ENCODE data around the gene CACNB4. TPM values are rescaled to one million over a fixed set of nuclear protein-coding genes. Genes with fewer than 3 reads are reported as not detected.
A peak's percentile ranks its signal among the peaks of the same experiment; 100 is the strongest.

The CACNB4 gene
- polyA plus RNA-seq, 1 of the 3 experiments (the other 2 are of a cell fraction): 0.18 TPM

GRCh38 chr2:151999053-151999452, 99.8 kb downstream of the CACNB4 start:
- H3K27ac ChIP-seq (ENCODE audit: low read depth in 2 of 2, low read length in 1 of 2): no peak overlapping the region
- peak; percentile 72 for DNase-seq
- POLR2A ChIA-PET: no interaction called here

More at GRCh38 chr2:151999053-151999452, 99.8 kb downstream of the CACNB4 start:
- CTCF ChIA-PET: interaction anchor here (0.5 to 3.4 kb wide), 26 partner anchors 8 to 472 kb away, joined by 3 to 29 read pairs (median 4); no protein-coding TSS in a partner anchor
- H3K36me3 ChIP-seq (replicated peaks in 1 of 2; ENCODE audit: control insufficient read depth in 1 of 2, insufficient read depth in 2 of 2, low read length in 1 of 2): no peaks in the 10 kb centered on the region
- H3K4me2 ChIP-seq: no peak overlapping the region
- no peaks in the 10 kb centered on the region for H3K9me3 ChIP-seq
- no peak overlapping the region for H3K9ac ChIP-seq
- TF ChIP-seq POLR2AphosphoS5 (IDR thresholded peaks at IDR 0.05; ENCODE audit: low read depth, low read length) (no peak), ELF1 (IDR thresholded peaks at IDR 0.05) (no peak), PBX3 (IDR thresholded peaks at IDR 0.05) (peak; percentile 56), RFX5 (IDR thresholded peaks at IDR 0.05; ENCODE audit: low read length) (no peak), MXI1 (IDR thresholded peaks at IDR 0.05; ENCODE audit: low read depth, low read length) (no peak), YY1 (IDR thresholded peaks at IDR 0.05; ENCODE audit: low read depth) (no peak), RAD21 (IDR thresholded peaks at IDR 0.05; ENCODE audit: low read length) (peak; percentile 64), CHD2 (IDR thresholded peaks at IDR 0.05; ENCODE audit: low read length, partially characterized antibody) (no peak), RCOR1 (IDR thresholded peaks at IDR 0.05; ENCODE audit: low read length) (no peak), GABPA (IDR thresholded peaks at IDR 0.05; ENCODE audit: low read depth) (no peak), EP300 (IDR thresholded peaks at IDR 0.05; ENCODE audit: borderline replicate concordance in 1 of 2, low read depth in 1 of 2, low read length in 1 of 2) (no peak), SMC3 (IDR thresholded peaks at IDR 0.05; ENCODE audit: low read depth, low read length) (peak; percentile 50), MAX (IDR thresholded peaks at IDR 0.05; ENCODE audit: low read depth) (no peak), CTCF (IDR thresholded peaks at IDR 0.05) (peak; percentile 85), GATA2 (CRISPR knock-in tag; IDR thresholded peaks at IDR 0.05) (no peak), NRF1 (IDR thresholded peaks at IDR 0.05; ENCODE audit: low read depth, low read length) (no peak), SIN3A (IDR thresholded peaks at IDR 0.05; ENCODE audit: borderline replicate concordance, low read depth, low read length) (no peak), TAF1 (IDR thresholded peaks at IDR 0.05; ENCODE audit: borderline replicate concordance, low read depth, low read length) (no peak), MEF2A (IDR thresholded peaks at IDR 0.05; ENCODE audit: borderline replicate concordance, low read depth) (no peak), IRF3 (IDR thresholded peaks at IDR 0.05; ENCODE audit: low read depth, low read length) (no peak), FOSL2 (IDR thresholded peaks at IDR 0.05; ENCODE audit: borderline replicate concordance, low read depth) (no peak), EZH2phosphoT487 (IDR thresholded peaks at IDR 0.05; ENCODE audit: borderline replicate concordance, low read depth) (no peak), USF2 (IDR thresholded peaks at IDR 0.05; ENCODE audit: borderline replicate concordance, low read depth, low read length) (no peak)
- 16% methylated on average over 6 of the region's 6 CpGs for WGBS (ENCODE audit: low lambda C conversion rate)
- H3K4me1 ChIP-seq (ENCODE audit: control insufficient read depth in 1 of 2, insufficient read depth in 2 of 2, low read depth in 1 of 2, low read length in 1 of 2): no peaks in the 10 kb centered on the region
- no peaks in the 10 kb centered on the region for H4K20me1 ChIP-seq (ENCODE audit: insufficient read depth)
- H3K9me2 ChIP-seq: no peaks in the 10 kb centered on the region
- no peak overlapping the region for H2AFZ ChIP-seq (ENCODE audit: low read depth)
- peak overlapping the region in 1 of 2 experiments; percentile 38; a peak in 1 of 4 replicates for H3K4me3 ChIP-seq (ENCODE audit: low read depth in 2 of 2, low read length in 1 of 2)
- no peaks in the 10 kb centered on the region for H3F3A ChIP-seq (replicated peaks; ENCODE audit: insufficient read depth)
- no peaks in the 10 kb centered on the region for H3K27me3 ChIP-seq (ENCODE audit: insufficient read depth)
- H3K79me2 ChIP-seq (ENCODE audit: insufficient read depth): no peaks in the 10 kb centered on the region

Measured in SK-N-SH (cell line).